Smooth muscle cell (in vitro differentiated cells): Measurements from ENCODE around the gene HIVEP3. TPM values are rescaled to one million over a fixed set of nuclear protein-coding genes. Genes with fewer than 3 reads are reported as not detected.

ENCODE experiments used
- DNase-seq: peaks from one replicate; lab custom pipeline; 2025; ENCODE audit not compliant: unreplicated experiment; lab: John Stamatoyannopoulos, UW
- H2AFZ ChIP-seq: fragments of 200-600 bp; sonication (generic); 2 replicates; pipeline ENCODE4 v1.6.0; 2016; ENCODE audit warnings: antibody characterized with exemption, low read depth, mild to moderate bottlenecking
- H3F3A ChIP-seq: fragments of 200-600 bp; sonication (generic); 2 replicates; pipeline ENCODE4 v1.6.0; 2017; ENCODE audit warnings: antibody characterized with exemption, low read depth
- H3K27ac ChIP-seq: fragments of 200-600 bp; sonication (generic); 2 replicates; pipeline ENCODE4 v1.5.1; 2016; ENCODE audit warnings: low read depth, mild to moderate bottlenecking
- H3K27me3 ChIP-seq: fragments of 200-600 bp; sonication (generic); 2 replicates; pipeline ENCODE4 v1.6.1; 2016; ENCODE audit warnings: low read depth, mild to moderate bottlenecking
- H3K36me3 ChIP-seq: fragments of 200-600 bp; sonication (generic); 2 replicates; pipeline ENCODE4 v1.5.1; 2016; ENCODE audit warnings: low read depth
- H3K4me1 ChIP-seq: fragments of 200-600 bp; sonication (generic); 2 replicates; pipeline ENCODE4 v1.5.1; 2016; ENCODE audit warnings: low read depth
- H3K4me2 ChIP-seq: fragments of 200-600 bp; sonication (generic); 2 replicates; pipeline ENCODE4 v1.6.0; 2016; ENCODE audit warnings: mild to moderate bottlenecking
- H3K4me3 ChIP-seq: fragments of 200-600 bp; sonication (generic); 2 replicates; pipeline ENCODE4 v1.5.1; 2016; ENCODE audit warnings: mild to moderate bottlenecking
- H3K79me2 ChIP-seq: fragments of 200-600 bp; sonication (generic); 2 replicates; pipeline ENCODE4 v1.6.0; 2016; ENCODE audit warnings: low read depth, mild to moderate bottlenecking
- H3K9ac ChIP-seq: fragments of 200-600 bp; sonication (generic); 2 replicates; pipeline ENCODE4 v1.6.0; 2016; ENCODE audit warnings: low read depth
- H3K9me3 ChIP-seq: fragments of 200-600 bp; sonication (generic); replicated peaks from 2 replicates; pipeline ENCODE4 v1.5.1; 2016; ENCODE audit warnings: low read depth
- H4K20me1 ChIP-seq: fragments of 200-600 bp; sonication (generic); 2 replicates; pipeline ENCODE4 v1.6.0; 2016; ENCODE audit warnings: low read depth
- WGBS: methylation state at CpG from one replicate; pipeline ENCODE4 v1.1.7; 2016; ENCODE audit warnings: low lambda C conversion rate; 5-methylcytosine and 5-hydroxymethylcytosine counted together
- polyA plus RNA-seq: library from polyadenylated mRNA; unstranded; fragments of >200 nt; fragmentation: Nextera tagmentation; extraction: Ambion mirVana; gene quantifications from 2 replicates; pipeline ENCODE4 v1.2.1, GENCODE V29; 2016
- total RNA-seq: library from RNA; depleted of rRNA; stranded (reverse); fragments of >200 nt; gene quantifications from 2 replicates; pipeline ENCODE4 v1.2.3, GENCODE V29; 2014
- TF ChIP-seq, protein P1 (sequence below): fragments of 200-600 bp; sonication (generic); IDR thresholded peaks from 2 replicates; pipeline ENCODE4 v1.5.1; 2017; ENCODE audit warnings: borderline replicate concordance, mild to moderate bottlenecking, antibody characterized with exemption; ENCODE audit not compliant: insufficient read depth, poor library complexity, severe bottlenecking

The HIVEP3 gene
- total and polyA plus RNA-seq, 2 experiments from 2014 or later: 2.1 to 6.4 TPM

DNA sequence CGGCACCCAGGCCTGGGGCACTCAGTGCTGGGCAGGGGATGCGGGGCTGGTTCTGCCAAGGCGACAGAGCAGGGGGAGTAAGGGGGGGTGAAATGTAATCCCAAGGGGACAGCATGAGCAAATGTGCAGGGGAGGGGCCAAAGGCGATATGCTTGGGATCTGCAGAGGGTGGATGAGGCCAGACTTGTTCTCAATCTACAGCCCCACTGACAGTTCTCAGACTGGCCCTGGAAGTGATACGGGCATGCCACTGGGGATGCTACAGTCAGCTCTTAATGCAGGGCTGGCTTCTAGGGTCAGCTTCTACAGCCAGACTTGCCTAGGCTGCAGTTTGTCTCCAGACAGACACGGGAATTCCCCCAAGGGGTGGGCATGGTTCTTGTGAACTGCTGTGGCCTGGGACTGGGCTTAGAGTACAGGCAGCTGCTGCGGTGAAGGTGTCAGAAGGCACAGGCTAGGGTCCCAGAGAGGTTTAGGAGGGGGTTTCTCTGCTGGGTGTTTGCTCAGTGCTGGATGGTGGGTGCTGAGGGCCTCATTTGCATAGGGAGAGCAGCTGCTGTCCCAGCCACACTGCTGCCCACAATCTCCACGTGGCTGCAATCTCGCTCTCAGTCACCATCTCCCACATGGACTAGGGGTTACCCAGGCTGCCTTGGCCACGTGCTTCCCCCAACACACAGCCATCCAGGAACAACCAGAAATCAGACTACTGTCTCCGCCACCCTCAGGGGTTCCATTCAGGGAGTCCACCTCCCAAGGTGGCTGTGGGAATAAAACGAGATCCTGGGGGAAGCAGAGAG is 190.1 kb downstream of the HIVEP3 start:
- Histone ChIP-seq H3K27me3 (no peaks in the 10 kb centered on the region), H3K4me1 (no peaks in the 10 kb centered on the region), H3K36me3 (no peaks in the 10 kb centered on the region), H3K9ac (no peak overlapping the region), H3K4me3 (no peak overlapping the region), H3F3A (no peaks in the 10 kb centered on the region), H3K9me3 (no peaks in the 10 kb centered on the region), H3K79me2 (no peaks in the 10 kb centered on the region), H3K27ac (peak overlapping the region; percentile 28), H4K20me1 (no peaks in the 10 kb centered on the region), H3K4me2 (no peak overlapping the region), H2AFZ (no peak overlapping the region)
- 41% methylated on average over 12 of the region's 12 CpGs for WGBS
- peak; percentile 35 for DNase-seq
- TF ChIP-seq, protein P1, sequence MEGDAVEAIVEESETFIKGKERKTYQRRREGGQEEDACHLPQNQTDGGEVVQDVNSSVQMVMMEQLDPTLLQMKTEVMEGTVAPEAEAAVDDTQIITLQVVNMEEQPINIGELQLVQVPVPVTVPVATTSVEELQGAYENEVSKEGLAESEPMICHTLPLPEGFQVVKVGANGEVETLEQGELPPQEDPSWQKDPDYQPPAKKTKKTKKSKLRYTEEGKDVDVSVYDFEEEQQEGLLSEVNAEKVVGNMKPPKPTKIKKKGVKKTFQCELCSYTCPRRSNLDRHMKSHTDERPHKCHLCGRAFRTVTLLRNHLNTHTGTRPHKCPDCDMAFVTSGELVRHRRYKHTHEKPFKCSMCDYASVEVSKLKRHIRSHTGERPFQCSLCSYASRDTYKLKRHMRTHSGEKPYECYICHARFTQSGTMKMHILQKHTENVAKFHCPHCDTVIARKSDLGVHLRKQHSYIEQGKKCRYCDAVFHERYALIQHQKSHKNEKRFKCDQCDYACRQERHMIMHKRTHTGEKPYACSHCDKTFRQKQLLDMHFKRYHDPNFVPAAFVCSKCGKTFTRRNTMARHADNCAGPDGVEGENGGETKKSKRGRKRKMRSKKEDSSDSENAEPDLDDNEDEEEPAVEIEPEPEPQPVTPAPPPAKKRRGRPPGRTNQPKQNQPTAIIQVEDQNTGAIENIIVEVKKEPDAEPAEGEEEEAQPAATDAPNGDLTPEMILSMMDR: no peak

DNA sequence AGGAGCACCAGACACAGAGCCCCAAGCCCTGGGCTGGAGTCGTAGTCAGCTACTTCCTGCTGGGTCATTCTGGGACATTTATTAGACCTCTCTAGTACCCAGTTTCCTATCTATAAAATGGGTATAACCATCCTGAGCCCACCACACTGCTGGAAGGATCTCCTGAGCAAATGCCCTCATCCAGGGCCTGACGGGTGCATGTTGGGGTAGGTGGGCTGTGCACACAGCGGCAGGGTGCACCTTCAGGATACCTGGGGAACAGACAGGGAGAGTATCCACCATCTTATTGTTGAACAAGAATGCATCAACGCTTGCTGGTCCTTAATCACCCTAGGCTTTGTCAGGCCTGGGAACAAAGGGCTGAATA is 191.0 kb downstream of the HIVEP3 start:
- H3K36me3 ChIP-seq: no peaks in the 10 kb centered on the region
- WGBS: 97% methylated on average over 4 of the region's 4 CpGs

DNA sequence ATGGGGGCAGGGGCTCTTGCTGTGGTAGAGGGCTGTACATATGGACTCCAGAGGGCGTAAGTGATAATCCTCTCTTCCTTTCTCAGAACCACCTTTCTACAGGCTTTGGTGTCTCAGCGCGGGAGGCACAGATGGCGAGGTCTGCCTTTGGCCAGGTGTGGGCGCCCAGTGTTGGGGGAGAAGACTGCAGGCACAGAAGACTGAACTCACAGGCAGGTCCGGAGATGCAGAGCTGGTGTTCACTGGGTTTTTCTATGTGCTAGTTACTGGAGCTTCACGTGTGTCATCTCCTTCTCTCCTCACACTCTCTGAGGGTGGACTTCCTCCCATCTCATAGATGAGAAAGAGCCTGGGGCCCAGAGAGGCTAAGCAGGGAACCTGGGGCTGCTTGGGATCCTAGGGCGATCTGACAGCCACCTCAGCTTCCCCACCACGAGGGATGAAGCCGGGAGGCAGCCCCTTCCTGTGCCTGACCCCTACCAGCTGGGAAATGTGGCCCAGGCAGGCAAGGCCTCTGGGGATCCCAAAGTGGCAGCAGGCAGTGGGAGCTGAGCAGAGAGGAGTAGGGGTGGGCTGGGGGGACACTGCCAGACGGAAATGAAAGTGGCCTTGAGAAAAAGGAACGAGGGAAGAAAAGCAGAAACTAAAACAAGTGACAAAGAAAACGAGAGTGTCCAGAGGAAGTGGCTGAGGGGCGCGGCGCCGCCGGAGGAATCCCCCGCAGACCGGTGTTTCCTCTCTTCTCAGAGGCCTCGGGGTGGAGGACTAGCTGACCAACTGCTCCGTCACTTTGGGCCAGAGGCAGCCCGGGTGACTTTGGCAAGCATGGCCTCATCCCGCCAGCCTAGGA is 191.6 kb downstream of the HIVEP3 start:
- no peaks in the 10 kb centered on the region for H3F3A ChIP-seq
- H3K27ac ChIP-seq: no peak overlapping the region
- TF ChIP-seq, protein P1: no peak
- H3K4me2 ChIP-seq: no peak overlapping the region
- DNase-seq: no peak
- 89% methylated on average over 23 of the region's 24 CpGs for WGBS
- H3K27me3 ChIP-seq: no peaks in the 10 kb centered on the region
- H3K4me1 ChIP-seq: no peaks in the 10 kb centered on the region
- no peaks in the 10 kb centered on the region for H3K36me3 ChIP-seq
- H3K9ac ChIP-seq: no peak overlapping the region
- no peaks in the 10 kb centered on the region for H4K20me1 ChIP-seq
- no peaks in the 10 kb centered on the region for H3K79me2 ChIP-seq
- H3K9me3 ChIP-seq: no peaks in the 10 kb centered on the region
- no peak overlapping the region for H2AFZ ChIP-seq
- H3K4me3 ChIP-seq: no peak overlapping the region

More for the DNA sequence above, 191.0 kb downstream of the HIVEP3 start:
- no peak overlapping the region for H2AFZ ChIP-seq
- no peaks in the 10 kb centered on the region for H3K27me3 ChIP-seq
- no peak overlapping the region for H3K4me3 ChIP-seq
- H3K4me2 ChIP-seq: no peak overlapping the region
- TF ChIP-seq, protein P1: no peak
- H3K27ac ChIP-seq: no peak overlapping the region
- H3F3A ChIP-seq: no peaks in the 10 kb centered on the region
- H4K20me1 ChIP-seq: no peaks in the 10 kb centered on the region
- DNase-seq: no peak
- H3K9ac ChIP-seq: no peak overlapping the region
- H3K4me1 ChIP-seq: no peaks in the 10 kb centered on the region
- H3K9me3 ChIP-seq: no peaks in the 10 kb centered on the region
- H3K79me2 ChIP-seq: no peaks in the 10 kb centered on the region
